GM12878 (cell line): ENCODE data around the gene CANT1. TPM values are rescaled to one million over a fixed set of nuclear protein-coding genes. Genes with fewer than 3 reads are reported as not detected.

ENCODE experiments used
- ATAC-seq: fragments of 200-7000 bp; cut with Tn5 transposase; 3 replicates; pipeline ENCODE4 v1.9.1; 2020; ENCODE audit warnings: mild to moderate bottlenecking, moderate library complexity
- BruUV-seq: library from RNA; stranded (reverse); fragments of 400-500 nt; replicated peaks from 2 replicates; lab custom pipeline; 2021; lab: Mats Ljungman, UMichigan
- CTCF ChIA-PET: fragments of 300-600 bp; sonication (Branson Sonifier 250); formaldehyde crosslinking; extraction: SDS; loops from one replicate; lab custom pipeline; 2021; ENCODE audit warnings: inconsistent platforms; lab: Yijun Ruan, JAX
- POLR2A ChIA-PET: fragments of 350-600 bp; formaldehyde crosslinking; extraction: SDS; loops from one replicate; lab custom pipeline; 2021; ENCODE audit warnings: inconsistent platforms; lab: Charles Lee
- RAD21 ChIA-PET: fragments of 300-600 bp; sonication (Branson Sonifier 250); formaldehyde crosslinking; loops from one replicate; lab custom pipeline; 2023; ENCODE audit warnings: antibody characterized with exemption; ENCODE audit not compliant: unreplicated experiment; lab: Charles Lee
- SMC1A ChIA-PET: fragments of 300-600 bp; sonication (Branson Sonifier 250); formaldehyde crosslinking; loops from one replicate; lab custom pipeline; 2023; ENCODE audit not compliant: unreplicated experiment, uncharacterized antibody; lab: Charles Lee
- DNase-seq: peaks from one replicate; pipeline ENCODE4 v3.0.0-alpha.2; 2011; ENCODE audit warnings: low read depth, low spot score
- FAIRE-seq: peaks from 3 replicates; lab custom pipeline; 2011; peaks lifted over from hg19 to GRCh38; lab: Jason Lieb, UNC
- H2AFZ ChIP-seq: 2 replicates; pipeline ENCODE4 v1.6.0; 2011; ENCODE audit warnings: low read depth, low read length, control low read depth; ENCODE audit not compliant: control insufficient read depth
- H3K27ac ChIP-seq: 2 replicates; pipeline ENCODE4 v1.5.1; 2011; ENCODE audit warnings: control low read depth; ENCODE audit not compliant: control insufficient read depth, insufficient read depth
- H3K27me3 ChIP-seq, 2 experiments: replicated peaks in 1 of 2; 2 replicates each; pipeline versions ENCODE4 v1.6.0 to v1.6.1; 2011; ENCODE audit warnings: low read length in 1 of 2; ENCODE audit not compliant: control insufficient read depth in 2 of 2, insufficient read depth in 2 of 2
- H3K36me3 ChIP-seq, 2 experiments: 2 replicates each; pipeline ENCODE4 v1.5.1; 2011; ENCODE audit warnings: low read length in 1 of 2; ENCODE audit not compliant: control insufficient read depth in 2 of 2, insufficient read depth in 2 of 2
- H3K4me1 ChIP-seq: 2 replicates; pipeline ENCODE4 v1.6.1; 2011; ENCODE audit warnings: mild to moderate bottlenecking, low read length, moderate library complexity, mixed read lengths; ENCODE audit not compliant: control insufficient read depth, insufficient read depth
- H3K4me2 ChIP-seq: 2 replicates; pipeline ENCODE4 v1.6.0; 2011; ENCODE audit warnings: control low read depth; ENCODE audit not compliant: control insufficient read depth, insufficient read depth
- H3K4me3 ChIP-seq: fragments of 200-600 bp; sonication (generic); 2 replicates; pipeline ENCODE4 v1.5.1; 2016
- H3K79me2 ChIP-seq: 2 replicates; pipeline ENCODE4 v1.6.0; 2011; ENCODE audit warnings: low read length; ENCODE audit not compliant: control insufficient read depth, insufficient read depth
- H3K9ac ChIP-seq: 2 replicates; pipeline ENCODE4 v1.8.0; 2011; ENCODE audit warnings: low read length, control low read depth, mixed read lengths; ENCODE audit not compliant: control insufficient read depth, insufficient read depth
- H3K9me3 ChIP-seq: replicated peaks from 3 replicates; pipeline ENCODE4 v1.5.1; 2011; ENCODE audit warnings: mild to moderate bottlenecking, low read length; ENCODE audit not compliant: control insufficient read depth, insufficient read depth
- H4K20me1 ChIP-seq: 2 replicates; pipeline ENCODE4 v1.6.0; 2011; ENCODE audit not compliant: control insufficient read depth, insufficient read depth
- IKZF1 ChIP-seq: fragments of 450-650 bp; conservative IDR thresholded peaks from 2 replicates; pipeline ENCODE4 v1.6.1; 2017; ENCODE audit warnings: antibody characterized with exemption, mild to moderate bottlenecking
- MTA2 ChIP-seq: fragments of 450-650 bp; IDR thresholded peaks from 2 replicates; pipeline ENCODE4 v1.6.1; 2016; ENCODE audit warnings: low read depth, mild to moderate bottlenecking, moderate library complexity
- NBN ChIP-seq: fragments of 450-650 bp; IDR thresholded peaks from 2 replicates; pipeline ENCODE4 v1.6.1; 2016
- SMAD5 ChIP-seq: IDR thresholded peaks from 2 replicates; pipeline ENCODE4 v1.6.1; 2016; ENCODE audit warnings: antibody characterized with exemption, low read depth
- SP1 ChIP-seq: IDR thresholded peaks from one replicate; pipeline ENCODE4 v1.6.1; 2011; ENCODE audit warnings: low read depth, low read length
- TAF1 ChIP-seq: IDR thresholded peaks from 2 replicates; pipeline ENCODE4 v1.6.1; 2011; ENCODE audit warnings: mild to moderate bottlenecking, low read depth, low read length, borderline replicate concordance
- WGBS: methylation state at CpG from one replicate; pipeline ENCODE4 v1.1.6; 2016; ENCODE audit warnings: low lambda C conversion rate; ENCODE audit not compliant: insufficient replicate concordance, insufficient coverage; ENCODE audit errors: missing lambda C conversion rate; 5-methylcytosine and 5-hydroxymethylcytosine counted together
- in situ Hi-C: fragments of 300-500 bp; cut with MboI; formaldehyde crosslinking; loops from 9 replicates; pipeline ENCODE4 v1.14.3; 2018; ENCODE audit warnings: mixed read lengths
- intact Hi-C: fragments of 100-400 bp; cut with micrococcal nuclease; formaldehyde crosslinking; loops from one replicate; pipeline ENCODE4 v1.14.2; 2022; ENCODE audit not compliant: unreplicated experiment
- polyA plus RNA-seq, 11 experiments: library from polyadenylated mRNA; depleted of rRNA in 4 of 11; unstranded in 6 of 11; stranded (reverse) in 5 of 11; fragments of >200 nt; fragmentation: Nextera tagmentation in 4 of 11; fragmentation: Illumina TruSeq in 1 of 11; extraction: Ambion mirVana in 4 of 11; extraction: Trizol in 1 of 11; gene quantifications; 1 replicate in 1 of 11; 2 replicates in 10 of 11; pipeline versions ENCODE4 v1.2.1 to v1.2.3, GENCODE V29; 2011 to 2016; ENCODE audit warnings: inconsistent platforms in 2 of 11, missing spikeins in 2 of 11, low read depth in 1 of 11
- total RNA-seq, 4 experiments: library from RNA; depleted of rRNA in 3 of 4; stranded (reverse); fragments of >200 nt in 3 of 4; fragmentation: Illumina TruSeq in 1 of 4; extraction: Trizol in 1 of 4; gene quantifications; 2 replicates each; pipeline versions ENCODE4 v1.2.1 to v1.2.3, GENCODE V29; 2013 to 2021
- TF ChIP-seq, protein P1 (sequence below): IDR thresholded peaks from 2 replicates; pipeline ENCODE4 v1.6.1; 2011; ENCODE audit warnings: borderline replicate concordance, low read depth, mild to moderate bottlenecking, moderate library complexity, low read length; ENCODE audit not compliant: insufficient read depth, poor library complexity, severe bottlenecking
- TF ChIP-seq, protein P2 (sequence below): IDR thresholded peaks from 2 replicates; pipeline ENCODE4 v1.6.1; 2011; ENCODE audit warnings: mild to moderate bottlenecking, low read depth, low read length, moderate library complexity; ENCODE audit not compliant: insufficient replicate concordance
- TF ChIP-seq, protein P3 (sequence below): IDR thresholded peaks from 2 replicates; pipeline ENCODE4 v1.6.1; 2012; ENCODE audit warnings: low read depth, low read length, improper control_type of control experiment

Gene CANT1
- total and polyA plus RNA-seq, 10 of the 15 experiments (the other 5 are each of a cell fraction or from before 2014, with no cell fraction given): 2.2 to 59.2 (median 20.2) TPM

DNA sequence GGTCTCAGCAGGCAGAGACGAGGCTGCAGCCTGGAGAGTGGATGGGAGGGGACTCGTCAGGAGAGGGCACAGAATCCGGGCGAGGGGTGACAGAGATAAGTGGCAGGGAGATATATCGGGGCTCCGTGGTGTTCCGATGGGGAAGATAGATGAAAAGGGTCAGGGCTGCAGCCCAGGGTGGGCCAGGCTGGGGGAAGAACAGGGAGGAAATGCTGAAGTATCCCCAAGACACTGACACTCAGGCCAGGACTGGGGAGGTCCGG is 32.0 kb downstream of the CANT1 start:
- ChIA-PET RAD21 (no interaction called here), POLR2A (no interaction called here), CTCF (no interaction called here), SMC1A (no interaction called here)
- DNase-seq (no peak), FAIRE-seq (no peak), ATAC-seq (no peak)
- intact Hi-C loops (no loop called here), in situ Hi-C loops (no loop called here)
- Histone ChIP-seq H3K9me3 (no peaks in the 10 kb centered on the region), H3K27me3 (no peaks in the 10 kb centered on the region), H2AFZ (no peak overlapping the region), H3K4me3 (no peak overlapping the region), H3K36me3 (no peaks in the 10 kb centered on the region), H3K4me2 (no peak overlapping the region), H4K20me1 (no peaks in the 10 kb centered on the region), H3K79me2 (no peaks in the 10 kb centered on the region), H3K9ac (no peak overlapping the region), H3K27ac (no peak overlapping the region), H3K4me1 (no peaks in the 10 kb centered on the region; the same call in 1 of the 2 replicates)
- WGBS: 45% methylated on average over 8 of the region's 8 CpGs
- BruUV-seq: no TSS peak
- no peak for TF ChIP-seq IKZF1
- TF ChIP-seq NBN: no peak
- TF ChIP-seq, protein P1, sequence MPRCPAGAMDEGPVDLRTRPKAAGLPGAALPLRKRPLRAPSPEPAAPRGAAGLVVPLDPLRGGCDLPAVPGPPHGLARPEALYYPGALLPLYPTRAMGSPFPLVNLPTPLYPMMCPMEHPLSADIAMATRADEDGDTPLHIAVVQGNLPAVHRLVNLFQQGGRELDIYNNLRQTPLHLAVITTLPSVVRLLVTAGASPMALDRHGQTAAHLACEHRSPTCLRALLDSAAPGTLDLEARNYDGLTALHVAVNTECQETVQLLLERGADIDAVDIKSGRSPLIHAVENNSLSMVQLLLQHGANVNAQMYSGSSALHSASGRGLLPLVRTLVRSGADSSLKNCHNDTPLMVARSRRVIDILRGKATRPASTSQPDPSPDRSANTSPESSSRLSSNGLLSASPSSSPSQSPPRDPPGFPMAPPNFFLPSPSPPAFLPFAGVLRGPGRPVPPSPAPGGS: no peak
- TF ChIP-seq TAF1: no peak
- TF ChIP-seq MTA2: no peak
- TF ChIP-seq, protein P2, sequence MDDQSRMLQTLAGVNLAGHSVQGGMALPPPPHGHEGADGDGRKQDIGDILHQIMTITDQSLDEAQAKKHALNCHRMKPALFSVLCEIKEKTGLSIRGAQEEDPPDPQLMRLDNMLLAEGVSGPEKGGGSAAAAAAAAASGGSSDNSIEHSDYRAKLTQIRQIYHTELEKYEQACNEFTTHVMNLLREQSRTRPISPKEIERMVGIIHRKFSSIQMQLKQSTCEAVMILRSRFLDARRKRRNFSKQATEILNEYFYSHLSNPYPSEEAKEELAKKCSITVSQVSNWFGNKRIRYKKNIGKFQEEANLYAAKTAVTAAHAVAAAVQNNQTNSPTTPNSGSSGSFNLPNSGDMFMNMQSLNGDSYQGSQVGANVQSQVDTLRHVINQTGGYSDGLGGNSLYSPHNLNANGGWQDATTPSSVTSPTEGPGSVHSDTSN: no peak
- no peak for TF ChIP-seq SP1
- no peak for TF ChIP-seq SMAD5
- TF ChIP-seq, protein P3, sequence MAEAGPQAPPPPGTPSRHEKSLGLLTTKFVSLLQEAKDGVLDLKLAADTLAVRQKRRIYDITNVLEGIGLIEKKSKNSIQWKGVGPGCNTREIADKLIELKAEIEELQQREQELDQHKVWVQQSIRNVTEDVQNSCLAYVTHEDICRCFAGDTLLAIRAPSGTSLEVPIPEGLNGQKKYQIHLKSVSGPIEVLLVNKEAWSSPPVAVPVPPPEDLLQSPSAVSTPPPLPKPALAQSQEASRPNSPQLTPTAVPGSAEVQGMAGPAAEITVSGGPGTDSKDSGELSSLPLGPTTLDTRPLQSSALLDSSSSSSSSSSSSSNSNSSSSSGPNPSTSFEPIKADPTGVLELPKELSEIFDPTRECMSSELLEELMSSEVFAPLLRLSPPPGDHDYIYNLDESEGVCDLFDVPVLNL: no peak
